Fibroblast of mammary gland (primary cell): Measurements from ENCODE around the gene FBLN7.
"Not testable (repeated sequence)": the region's sequence is repeated elsewhere in the genome, so short reads cannot be mapped to it uniquely, and the experiment has no call there.

Experiments used
- DNase-seq: peaks from one replicate; pipeline ENCODE4 v3.0.0-alpha.2; 2010; ENCODE audit warnings: low read depth
- H3K4me3 ChIP-seq: 2 replicates; pipeline ENCODE4 v1.5.1; 2011; ENCODE audit warnings: low read depth, mild to moderate bottlenecking, low read length, moderate library complexity; ENCODE audit not compliant: control insufficient read depth
- TF ChIP-seq, protein P1 (sequence below): conservative IDR thresholded peaks from 2 replicates; pipeline ENCODE4 v1.5.1; 2011; ENCODE audit warnings: low read depth, low read length, inconsistent platforms; ENCODE audit not compliant: control insufficient read depth, insufficient read depth

FBLN7 gene

DNA sequence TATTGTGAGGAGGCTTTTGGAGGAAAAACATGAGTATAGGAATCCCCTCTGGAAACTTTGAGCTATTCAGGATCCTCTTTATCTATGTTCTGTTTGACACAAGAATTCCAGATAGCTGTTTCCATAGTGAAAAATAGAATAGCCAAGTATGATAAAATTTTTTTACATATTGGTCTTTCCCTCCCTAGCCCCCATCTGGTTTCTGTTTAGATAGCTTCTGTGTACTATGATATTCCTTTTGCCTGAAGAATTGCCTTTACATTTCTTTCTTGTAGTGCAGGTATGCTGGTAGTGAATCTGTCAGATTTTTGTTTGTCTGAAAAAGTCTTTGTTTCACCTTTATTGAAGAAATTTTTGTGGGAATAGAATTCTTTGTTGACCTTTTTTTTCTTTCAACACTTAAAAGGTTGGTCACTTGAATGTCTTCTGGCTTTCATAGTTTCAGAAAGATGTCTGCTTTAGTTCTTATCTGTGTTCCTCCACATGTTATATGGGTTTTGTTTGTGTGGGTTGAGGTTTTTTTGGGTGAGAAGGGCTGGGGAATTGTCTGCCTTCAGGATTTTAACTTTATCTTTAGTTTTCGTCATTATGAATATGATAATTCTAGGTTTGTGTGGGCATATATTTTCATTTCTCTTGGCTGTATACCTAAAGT lies 29.9 kb upstream of the FBLN7 start:
- no peak overlapping the region for H3K4me3 ChIP-seq
- no peak for DNase-seq
- TF ChIP-seq, protein P1, sequence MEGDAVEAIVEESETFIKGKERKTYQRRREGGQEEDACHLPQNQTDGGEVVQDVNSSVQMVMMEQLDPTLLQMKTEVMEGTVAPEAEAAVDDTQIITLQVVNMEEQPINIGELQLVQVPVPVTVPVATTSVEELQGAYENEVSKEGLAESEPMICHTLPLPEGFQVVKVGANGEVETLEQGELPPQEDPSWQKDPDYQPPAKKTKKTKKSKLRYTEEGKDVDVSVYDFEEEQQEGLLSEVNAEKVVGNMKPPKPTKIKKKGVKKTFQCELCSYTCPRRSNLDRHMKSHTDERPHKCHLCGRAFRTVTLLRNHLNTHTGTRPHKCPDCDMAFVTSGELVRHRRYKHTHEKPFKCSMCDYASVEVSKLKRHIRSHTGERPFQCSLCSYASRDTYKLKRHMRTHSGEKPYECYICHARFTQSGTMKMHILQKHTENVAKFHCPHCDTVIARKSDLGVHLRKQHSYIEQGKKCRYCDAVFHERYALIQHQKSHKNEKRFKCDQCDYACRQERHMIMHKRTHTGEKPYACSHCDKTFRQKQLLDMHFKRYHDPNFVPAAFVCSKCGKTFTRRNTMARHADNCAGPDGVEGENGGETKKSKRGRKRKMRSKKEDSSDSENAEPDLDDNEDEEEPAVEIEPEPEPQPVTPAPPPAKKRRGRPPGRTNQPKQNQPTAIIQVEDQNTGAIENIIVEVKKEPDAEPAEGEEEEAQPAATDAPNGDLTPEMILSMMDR = no peak

DNA sequence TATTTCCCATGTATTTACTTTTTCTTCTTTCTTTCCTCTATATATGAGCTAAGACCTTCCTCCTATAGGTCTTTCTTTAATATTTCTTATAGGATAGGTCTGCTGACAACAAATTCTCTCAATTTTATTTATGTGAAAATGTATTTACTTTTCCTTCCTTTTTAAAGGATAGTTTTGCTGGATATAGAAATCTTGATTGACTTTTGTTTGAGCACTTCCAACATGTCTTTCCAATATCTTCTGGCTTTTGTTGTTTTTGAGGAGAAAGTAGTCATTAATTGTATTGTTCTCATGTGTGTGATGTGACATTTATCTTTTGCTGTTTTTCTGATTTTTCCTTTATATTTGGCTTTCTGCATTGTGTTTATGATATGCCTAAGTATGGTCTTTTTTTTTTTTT lies 28.9 kb upstream of the FBLN7 start:
- no peak overlapping the region for H3K4me3 ChIP-seq
- DNase-seq = no peak
- TF ChIP-seq, protein P1 = no peak

DNA sequence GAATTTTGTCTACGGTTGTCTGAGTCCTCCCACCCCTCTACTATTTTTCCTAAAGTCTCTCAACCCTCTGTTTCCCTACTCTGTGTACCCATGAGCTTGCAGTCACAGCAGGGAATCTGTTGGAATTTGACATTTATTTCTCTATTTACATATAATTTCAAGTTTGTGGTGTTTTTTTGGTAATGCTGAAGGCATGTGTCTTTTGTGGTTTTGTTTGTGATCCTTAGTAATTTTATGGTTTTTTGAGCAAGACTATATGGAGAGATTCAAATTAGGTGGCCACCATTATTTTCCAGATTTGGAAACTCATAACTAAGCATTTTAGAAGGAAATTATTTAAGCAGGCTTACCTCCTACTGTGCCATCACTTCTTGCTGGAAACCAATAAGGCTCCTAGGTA lies 27.2 kb upstream of the FBLN7 start:
- TF ChIP-seq, protein P1 = no peak
- DNase-seq = no peak
- no peak overlapping the region for H3K4me3 ChIP-seq

DNA sequence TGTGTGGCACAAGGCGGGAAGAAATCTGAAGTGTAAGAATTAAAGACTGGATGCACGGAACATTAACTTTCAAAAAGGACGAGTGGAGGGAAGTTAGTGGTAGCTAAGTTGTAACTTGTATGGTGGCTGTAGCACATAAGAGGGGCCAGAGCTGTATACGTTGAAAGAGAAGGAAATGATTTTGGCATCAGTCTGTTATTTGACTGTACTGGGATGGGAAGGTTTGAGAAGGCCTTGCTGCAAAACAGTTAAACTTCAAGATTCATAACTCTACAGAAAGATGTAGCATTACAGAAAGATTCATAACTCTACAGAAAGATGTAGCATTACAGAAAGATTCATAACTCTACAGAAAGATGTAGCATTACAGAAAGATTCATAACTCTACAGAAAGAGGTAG lies 24.8 kb upstream of the FBLN7 start:
- not testable (repeated sequence) for DNase-seq, H3K4me3 ChIP-seq

DNA sequence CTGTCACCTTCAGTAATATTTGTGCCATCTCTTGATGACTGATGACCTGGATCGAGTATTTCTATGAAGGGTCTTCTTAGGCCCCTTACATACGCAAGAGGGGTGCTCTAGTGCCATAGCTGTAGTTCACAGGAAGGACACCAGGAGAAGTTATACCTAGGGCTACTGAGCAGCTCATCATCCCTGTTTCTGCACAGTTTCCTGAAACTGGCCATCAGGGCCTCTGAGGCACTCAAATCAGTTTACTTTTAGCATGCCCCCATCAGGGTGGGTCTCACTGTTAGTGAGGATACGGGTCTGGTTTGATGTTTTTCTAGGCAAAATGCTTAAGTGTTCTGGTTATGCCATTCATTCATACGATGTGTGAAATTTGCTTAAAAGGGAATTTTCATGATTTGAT lies 20.0 kb upstream of the FBLN7 start:
- TF ChIP-seq, protein P1 = peak; percentile 16
- DNase-seq = no peak
- no peak overlapping the region for H3K4me3 ChIP-seq

DNA sequence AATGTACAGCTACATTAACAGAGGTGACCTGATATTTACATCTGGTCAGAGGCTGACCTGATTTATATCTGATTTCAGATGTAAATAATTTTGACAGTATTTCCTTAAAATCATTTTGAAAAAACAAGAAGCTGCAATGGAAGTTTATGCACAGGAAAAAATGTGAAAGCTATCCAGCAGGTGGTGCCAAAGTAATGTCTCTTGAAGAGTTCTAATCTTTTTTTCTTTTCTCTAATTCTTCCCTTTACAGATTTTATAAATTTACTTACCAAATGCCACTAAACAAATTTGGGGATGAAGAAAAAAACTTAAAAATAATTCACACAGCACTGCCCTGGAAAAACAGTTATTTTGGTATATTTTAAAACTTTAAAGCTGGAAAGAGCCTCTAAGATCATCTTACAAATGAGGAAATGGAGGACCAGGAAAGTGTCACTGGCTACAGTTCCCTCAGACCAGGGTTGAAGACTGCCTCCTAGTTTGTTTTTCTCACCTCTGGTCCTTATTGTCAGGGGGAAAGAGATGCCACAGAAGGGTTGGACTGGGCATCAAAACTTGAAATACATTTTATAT lies 16.4 kb upstream of the FBLN7 start:
- peak; percentile 70 for DNase-seq
- TF ChIP-seq, protein P1 = peak; percentile 61
- no peak overlapping the region for H3K4me3 ChIP-seq

DNA sequence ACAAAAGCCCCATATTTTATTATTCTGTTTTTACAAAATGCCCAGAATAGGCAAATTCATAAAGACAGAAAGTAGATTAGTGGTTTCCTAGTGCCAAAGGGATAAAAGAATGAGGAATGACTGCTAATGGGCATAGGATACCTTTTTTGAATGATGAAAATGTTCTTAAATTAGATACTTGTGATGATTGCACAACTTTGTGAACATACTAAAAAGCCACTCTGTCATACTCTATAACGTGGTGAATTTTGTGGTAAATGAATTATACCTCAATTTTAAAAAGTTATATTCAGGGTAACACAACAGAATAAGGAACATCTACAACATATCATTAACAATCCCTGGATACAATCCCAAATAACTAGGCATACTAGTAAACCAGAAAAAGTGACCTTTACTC lies 9.1 kb upstream of the FBLN7 start:
- DNase-seq = no peak
- no peak overlapping the region for H3K4me3 ChIP-seq
- TF ChIP-seq, protein P1 = no peak
